ENCODE results near the gene SBK3. TPM values are rescaled to one million over a fixed set of nuclear protein-coding genes. Genes with fewer than 3 reads are reported as not detected.
A peak's percentile ranks its signal among the peaks of the same experiment; 100 is the strongest.

Gene SBK3
- total RNA-seq, 6 experiments from 2014 or later = 0.33 to 0.56 TPM; not detected in 4

- H3K36me3 ChIP-seq = no peaks in the 10 kb centered on the region
- intact Hi-C loops (cut with DNase I) = no loop called here
- no peak overlapping the region for H3K4me3 ChIP-seq
- no peaks in the 10 kb centered on the region for H3K4me1 ChIP-seq
- DNase-seq = no peak
- H3K27me3 ChIP-seq = no peaks in the 10 kb centered on the region
- H3K27ac ChIP-seq = no peak overlapping the region
- 58% methylated on average over 9 of the region's 10 CpGs for WGBS (ENCODE audit: insufficient coverage, low coverage, low lambda C conversion rate, missing lambda C conversion rate)
- ATAC-seq = no peak
- H3K9me3 ChIP-seq = no peaks in the 10 kb centered on the region
- no peak for TF ChIP-seq POLR2A (IDR thresholded peaks at IDR 0.05)
- no peak for TF ChIP-seq CTCF (IDR thresholded peaks at IDR 0.05)
Measured at GRCh38 chr19:55508120-55508519, 37.2 kb downstream of the SBK3 start.

GRCh38 chr19:55504981-55505380, 40.4 kb downstream of the SBK3 start:
- H3K4me3 ChIP-seq = no peak overlapping the region
- no peak for ATAC-seq
- H3K27ac ChIP-seq = no peak overlapping the region
- no peaks in the 10 kb centered on the region for H3K36me3 ChIP-seq
- TF ChIP-seq POLR2A (IDR thresholded peaks at IDR 0.05) (no peak), CTCF (IDR thresholded peaks at IDR 0.05) (no peak)
- no peaks in the 10 kb centered on the region for H3K27me3 ChIP-seq
- H3K4me1 ChIP-seq = no peaks in the 10 kb centered on the region
- 69% methylated on average over 11 of the region's 11 CpGs for WGBS (ENCODE audit: insufficient coverage, low coverage, low lambda C conversion rate, missing lambda C conversion rate)
- H3K9me3 ChIP-seq = no peaks in the 10 kb centered on the region
- DNase-seq = no peak
- intact Hi-C loops (cut with DNase I) = no loop called here

- WGBS (ENCODE audit: insufficient coverage, low coverage, low lambda C conversion rate, missing lambda C conversion rate) = 29% methylated on average over 13 of the region's 13 CpGs
- Histone ChIP-seq H3K27me3 (no peaks in the 10 kb centered on the region), H3K36me3 (no peaks in the 10 kb centered on the region), H3K27ac (no peak overlapping the region), H3K4me1 (no peaks in the 10 kb centered on the region), H3K9me3 (no peaks in the 10 kb centered on the region), H3K4me3 (peak overlapping the region in 2 of 3 donors; percentile 28 to 45)
- DNase-seq = no peak
- ATAC-seq = no peak
- intact Hi-C loops (cut with DNase I) = no loop called here
- TF ChIP-seq POLR2A (IDR thresholded peaks at IDR 0.05) (no peak), CTCF (IDR thresholded peaks at IDR 0.05) (no peak)
Measured at GRCh38 chr19:55504252-55504603, 41.1 kb downstream of the SBK3 start.

DNA sequence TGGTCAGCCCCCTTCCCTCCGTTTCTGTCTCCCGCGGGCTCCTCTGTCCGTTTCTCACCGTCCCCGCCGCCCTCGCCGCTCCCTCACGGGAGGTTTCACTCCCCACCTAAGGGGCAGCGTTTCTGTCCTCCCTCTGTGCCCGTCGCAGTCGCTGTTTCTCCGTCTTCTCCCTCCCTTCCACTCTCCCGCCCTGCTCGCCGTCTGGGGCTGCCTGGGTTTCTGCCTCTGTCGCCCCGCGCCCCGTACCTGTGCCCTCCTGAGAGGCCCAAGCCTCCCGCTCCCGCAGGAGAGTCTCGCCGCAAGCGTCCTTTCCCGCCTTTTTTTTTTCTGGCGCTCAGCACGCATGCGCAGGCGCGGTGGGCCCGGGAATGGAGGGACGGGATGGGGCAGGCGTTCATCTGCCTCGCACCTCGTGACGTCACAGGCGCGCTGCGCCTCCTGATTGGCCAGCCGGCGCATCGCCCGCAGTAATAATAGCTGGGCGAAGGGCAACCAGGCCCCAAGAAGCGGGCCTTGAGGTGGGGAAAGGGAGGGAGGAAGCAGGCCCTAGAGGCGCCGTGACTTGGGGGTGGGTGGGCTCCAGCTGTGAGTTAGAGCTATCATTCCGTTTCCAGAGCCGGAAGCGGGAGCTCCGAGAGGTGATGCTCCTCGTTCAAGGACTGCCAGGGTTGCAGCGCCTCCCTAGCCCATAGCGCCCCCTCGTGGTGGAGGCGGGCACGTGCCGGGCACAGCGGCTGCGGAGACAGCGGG, 41.7 kb downstream of the SBK3 start:
- peak; percentile 87 to 97 (median 94) for ATAC-seq
- WGBS (ENCODE audit: insufficient coverage, low coverage, low lambda C conversion rate, missing lambda C conversion rate) = 21% methylated on average over 44 of the region's 64 CpGs

More for the DNA sequence above, 41.7 kb downstream of the SBK3 start:
- Histone ChIP-seq H3K4me1 (no peaks in the 10 kb centered on the region), H3K9me3 (no peaks in the 10 kb centered on the region), H3K4me3 (peak overlapping the region; percentile 28 to 45 (median 37)), H3K36me3 (no peaks in the 10 kb centered on the region), H3K27ac (no peak overlapping the region), H3K27me3 (no peaks in the 10 kb centered on the region)
- peak; percentile 86 to 95 (median 88) for DNase-seq
- intact Hi-C loops (cut with DNase I) = no loop called here
- TF ChIP-seq CTCF (IDR thresholded peaks at IDR 0.05) = peak; percentile 94 to 97 (median 94)
- TF ChIP-seq POLR2A (IDR thresholded peaks at IDR 0.05) = no peak
